WERI-Rb-1 (cell line): ENCODE results near the gene CEACAM16.

Source experiments
- DNase-seq: peaks from one replicate; pipeline ENCODE4 v3.0.0-alpha.2; 2020
- H3K27ac ChIP-seq: fragments of 250-450 bp; sonication (Bioruptor Pico); 2 replicates; pipeline ENCODE4 v1.5.1; 2020; ENCODE audit warnings: mild to moderate bottlenecking, moderate library complexity
- H3K27me3 ChIP-seq: fragments of 250-450 bp; sonication (Bioruptor Pico); 2 replicates; pipeline ENCODE4 v1.5.1; 2021; ENCODE audit warnings: mild to moderate bottlenecking, low read depth, moderate library complexity; ENCODE audit not compliant: insufficient read depth, severe bottlenecking
- H3K36me3 ChIP-seq: fragments of 250-450 bp; sonication (Bioruptor Pico); 2 replicates; pipeline ENCODE4 v1.5.1; 2020; ENCODE audit warnings: mild to moderate bottlenecking, moderate library complexity
- H3K4me3 ChIP-seq: 2 replicates; pipeline ENCODE4 v1.5.1; 2011; ENCODE audit warnings: low read depth, mild to moderate bottlenecking, control low read depth, low read length
- H3K9me3 ChIP-seq: fragments of 250-450 bp; sonication (Bioruptor Pico); 2 replicates; pipeline ENCODE4 v1.5.1; 2021; ENCODE audit warnings: mild to moderate bottlenecking, moderate library complexity; ENCODE audit not compliant: severe bottlenecking
- TF ChIP-seq, protein P1 (sequence below): IDR thresholded peaks from 2 replicates; pipeline ENCODE4 v1.5.1; 2011; ENCODE audit warnings: low read depth, mild to moderate bottlenecking, control low read depth, inconsistent platforms, low read length

Gene CEACAM16

DNA sequence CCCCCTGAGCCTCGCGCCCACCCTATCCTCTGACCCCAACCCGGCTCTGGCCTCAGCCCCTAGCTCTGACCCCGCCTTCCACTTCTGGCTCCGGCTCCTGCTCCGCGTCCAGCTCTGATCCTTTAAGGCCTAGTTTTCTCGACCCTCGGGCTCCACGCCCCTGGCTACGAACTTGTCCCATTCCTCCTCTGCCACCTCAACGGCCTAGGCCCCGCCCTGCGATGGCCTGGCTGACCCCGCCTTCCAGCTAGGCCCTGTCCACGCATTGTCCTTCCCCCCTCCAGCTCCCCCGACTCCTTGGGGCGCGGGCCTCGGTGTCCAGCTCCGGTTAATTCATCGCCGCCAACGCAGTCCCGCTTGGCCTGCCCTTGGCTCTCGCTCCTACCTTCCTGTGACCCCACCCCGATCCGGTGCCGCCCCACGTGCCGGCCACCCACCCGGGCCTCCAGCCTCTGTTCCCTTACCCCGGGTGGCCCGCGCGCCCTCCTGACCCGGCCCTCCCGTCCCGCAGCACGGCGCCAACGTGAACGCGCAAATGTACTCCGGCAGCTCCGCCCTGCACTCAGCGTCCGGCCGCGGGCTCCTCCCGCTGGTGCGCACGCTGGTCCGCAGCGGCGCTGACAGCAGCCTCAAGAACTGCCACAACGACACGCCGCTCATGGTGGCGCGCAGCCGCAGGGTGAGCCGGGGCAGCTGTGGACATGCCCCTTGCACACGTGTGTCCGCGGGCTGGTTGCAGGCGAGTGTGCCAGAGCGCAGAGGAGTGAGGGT lies 59.0 kb downstream of the CEACAM16 start:
- Histone ChIP-seq H3K27me3 (no peaks in the 10 kb centered on the region), H3K9me3 (no peaks in the 10 kb centered on the region), H3K27ac (no peak overlapping the region), H3K36me3 (no peaks in the 10 kb centered on the region; the same call in 1 of the 2 replicates), H3K4me3 (no peak overlapping the region)
- TF ChIP-seq, protein P1, sequence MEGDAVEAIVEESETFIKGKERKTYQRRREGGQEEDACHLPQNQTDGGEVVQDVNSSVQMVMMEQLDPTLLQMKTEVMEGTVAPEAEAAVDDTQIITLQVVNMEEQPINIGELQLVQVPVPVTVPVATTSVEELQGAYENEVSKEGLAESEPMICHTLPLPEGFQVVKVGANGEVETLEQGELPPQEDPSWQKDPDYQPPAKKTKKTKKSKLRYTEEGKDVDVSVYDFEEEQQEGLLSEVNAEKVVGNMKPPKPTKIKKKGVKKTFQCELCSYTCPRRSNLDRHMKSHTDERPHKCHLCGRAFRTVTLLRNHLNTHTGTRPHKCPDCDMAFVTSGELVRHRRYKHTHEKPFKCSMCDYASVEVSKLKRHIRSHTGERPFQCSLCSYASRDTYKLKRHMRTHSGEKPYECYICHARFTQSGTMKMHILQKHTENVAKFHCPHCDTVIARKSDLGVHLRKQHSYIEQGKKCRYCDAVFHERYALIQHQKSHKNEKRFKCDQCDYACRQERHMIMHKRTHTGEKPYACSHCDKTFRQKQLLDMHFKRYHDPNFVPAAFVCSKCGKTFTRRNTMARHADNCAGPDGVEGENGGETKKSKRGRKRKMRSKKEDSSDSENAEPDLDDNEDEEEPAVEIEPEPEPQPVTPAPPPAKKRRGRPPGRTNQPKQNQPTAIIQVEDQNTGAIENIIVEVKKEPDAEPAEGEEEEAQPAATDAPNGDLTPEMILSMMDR, result no peak
- DNase-seq, result no peak

- H3K4me3 ChIP-seq, result no peak overlapping the region
- no peak overlapping the region for H3K27ac ChIP-seq
- H3K9me3 ChIP-seq, result no peaks in the 10 kb centered on the region
- TF ChIP-seq, protein P1, result no peak
- no peak for DNase-seq
- H3K27me3 ChIP-seq, result no peaks in the 10 kb centered on the region
- H3K36me3 ChIP-seq, result no peaks in the 10 kb centered on the region; the same call in 1 of the 2 replicates
Measured at GRCh38 chr19:44758596-44758995, 59.6 kb downstream of the CEACAM16 start.

GRCh38 chr19:44759083-44759804 lies 60.3 kb downstream of the CEACAM16 start:
- no peaks in the 10 kb centered on the region for H3K9me3 ChIP-seq
- H3K36me3 ChIP-seq, result no peaks in the 10 kb centered on the region; the same call in 1 of the 2 replicates
- H3K4me3 ChIP-seq, result no peak overlapping the region

More at GRCh38 chr19:44759083-44759804, 60.3 kb downstream of the CEACAM16 start:
- H3K27me3 ChIP-seq, result no peaks in the 10 kb centered on the region
- TF ChIP-seq, protein P1, result no peak
- DNase-seq, result no peak
- H3K27ac ChIP-seq, result no peak overlapping the region
